GM04504 (cell line): ENCODE results near the gene DERA.

Experiments
- DNase-seq: peaks from one replicate; pipeline ENCODE4 v3.0.0-alpha.2; 2012; ENCODE audit warnings: low read depth

Gene DERA

DNA sequence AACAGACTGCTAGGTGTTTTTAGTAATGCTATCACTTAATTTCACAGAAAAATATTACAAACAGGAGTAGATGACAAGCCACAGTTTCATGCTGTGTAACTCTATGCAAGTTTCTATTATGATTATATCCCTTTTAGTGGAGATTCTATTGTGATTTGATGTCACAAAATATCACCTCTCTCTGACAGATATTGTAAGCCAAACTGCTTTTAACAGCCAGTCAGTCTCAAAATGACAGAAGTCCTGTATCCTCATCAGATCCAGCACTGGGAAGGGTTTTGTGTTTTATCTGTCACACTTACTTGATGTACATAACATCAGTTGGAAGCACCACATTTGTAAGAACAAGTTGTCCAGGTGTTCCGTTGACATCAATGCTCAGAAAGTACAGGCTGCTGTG lies 164.8 kb downstream of the DERA start:
- DNase-seq: no peak

DNA sequence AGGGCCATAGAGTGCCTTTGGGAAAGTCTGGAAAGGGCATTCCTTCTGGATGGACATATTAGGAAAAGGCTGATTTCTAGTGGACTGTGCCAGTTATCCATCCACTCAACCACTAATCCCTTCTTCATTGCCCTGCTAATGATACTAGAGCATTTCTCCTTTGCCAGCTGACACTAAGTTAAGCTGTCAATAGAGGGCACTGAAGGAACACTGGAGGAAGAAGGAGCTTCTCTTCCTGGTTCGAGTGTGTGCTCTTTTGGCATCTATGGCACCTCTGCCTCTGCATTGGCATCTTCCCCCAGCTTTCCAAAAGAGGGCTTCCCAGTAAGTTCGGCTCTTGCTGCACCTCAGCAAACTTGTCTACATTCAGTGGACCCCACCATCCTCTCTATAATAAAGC lies 165.4 kb downstream of the DERA start:
- peak; percentile 2 for DNase-seq

DNA sequence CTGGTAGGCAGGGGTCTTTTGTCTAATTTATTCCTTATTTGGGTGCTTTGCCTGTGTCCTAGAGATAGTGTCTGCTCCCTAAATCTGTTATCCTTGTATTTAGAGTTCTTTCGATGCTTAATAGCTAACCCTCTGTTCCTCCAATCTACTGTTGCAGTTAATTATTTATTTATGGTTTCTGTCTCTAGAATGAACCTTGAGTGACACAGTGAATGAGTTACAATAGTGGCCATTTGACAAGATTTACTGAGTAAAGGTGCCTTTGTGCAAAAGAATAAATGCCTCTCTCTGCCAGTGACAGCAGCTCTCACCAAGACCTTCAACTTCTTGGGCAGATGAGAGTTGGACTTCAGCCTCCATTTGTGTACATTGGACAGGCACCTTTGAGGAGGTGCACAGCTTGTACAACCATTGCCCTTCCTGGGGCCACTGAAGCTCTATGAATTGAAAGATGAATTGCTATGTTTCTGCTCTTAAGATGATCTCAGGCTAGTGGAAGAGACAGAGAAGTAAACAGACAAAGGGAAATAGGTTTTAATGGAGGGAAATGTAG lies 165.9 kb downstream of the DERA start:
- no peak for DNase-seq

DNA sequence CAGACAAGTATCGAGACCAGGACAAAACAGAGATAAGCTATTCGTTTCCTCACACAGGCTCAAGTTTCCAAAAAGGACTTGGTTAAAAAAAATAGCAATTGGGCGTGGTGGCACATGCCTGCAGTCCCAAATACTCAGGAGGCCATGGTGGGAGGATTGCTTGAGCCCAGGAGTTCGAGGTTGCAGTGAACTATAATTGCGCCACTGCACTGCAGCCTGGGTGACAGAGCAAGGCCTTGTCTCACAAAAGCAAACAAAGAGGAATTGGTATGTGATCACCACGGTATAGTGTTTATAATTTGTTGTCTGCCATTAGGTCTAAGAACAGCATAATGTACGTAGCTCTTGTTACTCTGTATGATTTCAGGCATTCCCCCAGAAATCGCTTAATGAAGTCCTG lies 175.3 kb downstream of the DERA start:
- no peak for DNase-seq

DNA sequence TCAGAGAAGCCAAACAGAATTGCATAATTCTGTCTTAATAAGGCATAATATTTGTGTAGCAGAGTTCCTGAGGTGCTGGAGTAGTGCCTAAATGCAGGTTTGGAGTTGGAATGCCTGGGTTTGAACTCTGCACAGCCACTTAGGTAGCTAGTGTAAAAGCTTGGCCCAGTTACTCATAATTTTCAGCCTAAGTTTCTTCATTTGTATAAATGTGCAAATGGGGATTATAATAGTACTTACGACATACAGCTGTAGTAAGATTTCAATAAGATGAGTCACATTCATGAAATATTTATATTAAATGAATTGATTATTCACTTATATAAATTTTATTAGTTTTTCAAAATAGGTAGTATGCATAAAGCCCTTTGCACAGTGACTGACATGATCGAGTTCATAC lies 175.8 kb downstream of the DERA start:
- no peak for DNase-seq
